DMS53 (cell line): Measurements from ENCODE around the gene ZNF814.
"Not testable (repeated sequence)": the region's sequence is repeated elsewhere in the genome, so short reads cannot be mapped to it uniquely, and the experiment has no call there.

ENCODE experiments used
- DNase-seq: peaks from one replicate; lab custom pipeline; 2025; lab: John Stamatoyannopoulos, UW

The ZNF814 gene

GRCh38 chr19:57816652-57817051 lies 72.2 kb downstream of the ZNF814 start:
- no peak for DNase-seq

DNA sequence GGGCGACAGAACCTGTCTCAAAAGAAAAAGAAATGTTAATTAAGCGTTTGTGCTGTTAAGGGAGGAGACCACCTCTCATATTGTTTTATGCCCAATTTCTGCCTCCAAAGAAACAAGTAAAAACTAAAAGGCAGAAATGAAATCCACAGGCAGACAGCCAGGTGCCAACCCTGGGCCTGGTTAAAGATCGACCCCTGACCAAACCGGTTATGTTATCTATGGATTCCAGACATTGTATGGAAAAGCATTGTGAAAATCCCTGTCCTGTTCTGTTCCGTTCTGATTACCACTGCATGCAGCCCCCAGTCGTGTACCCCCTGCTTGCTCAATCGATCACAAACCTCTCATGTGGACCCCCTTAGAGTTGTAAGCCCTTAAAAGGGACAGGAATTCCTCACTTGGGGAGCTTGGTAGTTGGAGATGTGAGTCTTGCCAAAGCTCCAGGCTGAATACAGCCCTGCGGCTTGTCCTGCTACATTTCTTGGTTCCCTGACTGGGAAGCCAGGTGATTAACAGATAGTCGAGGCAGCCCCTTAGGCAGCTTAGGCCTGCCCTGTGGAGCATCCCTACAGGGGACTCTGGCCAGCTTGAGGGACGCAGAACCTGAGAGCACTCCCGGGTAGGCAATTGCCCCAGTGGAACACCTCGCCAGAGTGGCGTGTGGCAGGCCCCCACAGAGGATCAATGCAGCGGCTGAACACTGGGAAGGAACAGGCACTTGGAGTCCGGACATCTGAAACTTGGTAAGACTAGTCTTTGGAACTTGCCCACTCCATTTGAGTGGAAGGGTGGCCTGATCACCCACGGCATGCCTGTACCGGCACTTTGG lies 73.4 kb downstream of the ZNF814 start:
- peak; percentile 30 for DNase-seq

DNA sequence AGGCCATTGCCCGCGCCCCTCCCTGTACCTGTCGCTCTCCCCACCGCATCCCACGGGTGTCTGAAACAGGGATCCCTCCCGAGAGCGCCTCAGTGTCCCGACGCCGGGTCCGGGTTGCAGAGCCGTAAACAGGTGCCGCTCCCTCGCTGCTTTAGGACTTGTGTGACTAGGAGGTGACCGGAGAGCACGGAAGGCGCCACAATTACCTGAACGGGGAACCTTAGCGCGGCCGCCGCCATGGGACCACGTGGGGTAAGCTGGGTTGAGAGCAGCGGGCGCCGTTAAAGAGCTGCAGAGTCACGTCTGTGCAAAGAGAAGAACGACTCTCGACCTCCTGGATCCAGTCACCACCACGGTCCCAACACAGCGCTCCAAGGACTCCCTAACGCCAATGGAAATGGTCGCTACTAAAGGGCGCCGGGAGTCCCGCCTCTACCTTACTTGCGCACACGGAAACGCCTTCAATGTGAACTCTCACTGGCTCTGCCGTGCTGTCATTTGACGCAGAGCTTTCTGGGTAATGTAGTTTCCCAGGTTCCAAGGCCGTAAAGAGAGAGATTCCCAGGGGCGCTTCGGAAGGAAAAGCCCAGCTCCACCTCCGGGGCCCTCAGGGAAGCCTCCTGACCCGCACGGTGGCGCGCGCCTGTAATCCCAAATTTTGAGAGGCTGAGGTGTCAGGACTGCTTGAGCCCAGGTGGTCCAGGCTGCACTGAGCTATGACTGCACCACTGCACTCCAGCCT lies 74.2 kb downstream of the ZNF814 start, which contains the start of gene ZNF552:
ZNF552 (minus strand) TSS at position 409 of the 742 bp plus-strand sequence; CDS start at position 239, 170 bp downstream.
- peak; percentile 97 for DNase-seq

GRCh38 chr19:57813919-57814504 lies 74.8 kb downstream of the ZNF814 start:
- DNase-seq: peak; percentile 45

DNA sequence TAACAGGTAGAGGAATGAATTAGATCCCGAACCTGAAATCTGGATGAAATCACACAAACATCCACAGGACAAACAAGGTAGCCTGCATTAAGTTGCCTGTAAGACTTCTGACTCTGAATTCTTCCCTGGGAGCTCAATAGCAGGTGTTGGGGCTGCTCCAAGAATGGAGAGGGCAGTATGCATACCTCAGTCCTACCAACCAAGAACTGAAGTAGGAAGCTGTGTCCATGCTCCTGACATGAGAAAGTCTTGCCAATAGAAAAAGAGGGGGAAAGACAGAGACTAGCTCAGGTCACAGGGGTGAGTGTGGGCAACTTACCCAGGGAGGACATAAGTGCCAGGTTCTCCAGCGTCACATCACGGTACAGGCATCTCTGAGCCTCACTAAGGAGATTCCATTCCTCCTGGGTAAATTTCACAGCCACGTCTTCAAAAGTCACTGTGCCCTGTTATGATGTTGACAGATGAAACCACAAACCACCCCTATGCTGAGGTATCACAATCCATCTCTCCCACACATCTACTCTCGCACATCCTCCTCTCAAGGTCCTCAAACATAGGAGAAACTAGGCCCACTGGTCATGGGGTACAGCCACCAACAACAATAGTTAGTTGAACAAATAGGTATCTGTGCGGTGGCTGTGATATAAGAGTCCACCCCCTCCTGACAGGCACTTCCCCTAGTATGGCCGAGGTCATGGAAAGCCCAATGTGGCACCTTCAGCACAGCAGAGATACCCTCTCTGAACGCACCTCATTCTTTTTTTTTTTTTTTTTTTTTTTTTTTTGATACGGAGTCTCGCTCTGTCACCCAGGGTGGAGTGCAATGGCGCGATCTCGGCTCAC lies 75.6 kb downstream of the ZNF814 start:
- DNase-seq: not testable (repeated sequence)

GRCh38 chr19:57812226-57812625 lies 76.6 kb downstream of the ZNF814 start:
- no peak for DNase-seq

DNA sequence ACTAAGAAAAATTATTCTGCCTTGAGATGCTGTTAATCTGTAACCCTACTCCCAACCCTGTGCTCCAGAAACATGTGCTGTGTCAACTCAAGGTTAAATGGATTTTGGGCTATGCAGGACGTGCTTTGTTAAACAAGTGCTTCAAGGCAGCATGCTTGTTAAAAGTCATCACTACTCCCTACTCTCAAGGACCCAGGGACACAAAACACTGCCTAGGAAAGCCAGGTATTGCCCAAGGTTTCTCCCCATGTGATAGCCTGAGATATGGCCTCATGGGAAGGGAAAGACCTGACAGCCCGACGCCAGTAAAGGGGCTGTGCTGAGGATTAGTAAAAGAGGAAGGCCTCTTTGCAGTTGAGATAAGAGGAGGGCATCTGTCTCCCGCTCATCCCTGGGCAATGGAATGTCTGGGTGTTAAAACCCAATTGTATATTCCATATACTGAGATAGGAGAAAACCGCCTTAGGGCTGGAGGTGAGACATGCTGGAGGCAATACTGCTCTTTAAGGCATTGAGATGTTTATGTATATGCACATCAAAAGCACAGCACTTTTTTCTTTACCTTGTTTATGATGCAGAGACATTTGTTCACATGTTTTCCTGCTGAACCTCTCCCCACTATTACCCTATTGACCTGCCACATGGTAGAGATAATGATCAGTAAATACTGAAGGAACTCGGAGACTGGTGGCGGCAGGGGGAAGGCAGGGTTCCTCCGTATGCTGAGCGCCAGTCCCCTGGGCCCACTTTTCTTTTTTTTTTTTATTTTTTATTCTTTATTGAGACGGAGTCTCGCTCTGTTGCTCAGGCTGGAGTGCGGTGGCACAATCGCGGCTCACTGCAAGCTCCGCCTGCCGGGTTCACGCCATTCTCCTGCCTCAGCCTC lies 78.2 kb downstream of the ZNF814 start:
- not testable (repeated sequence) for DNase-seq

DNA sequence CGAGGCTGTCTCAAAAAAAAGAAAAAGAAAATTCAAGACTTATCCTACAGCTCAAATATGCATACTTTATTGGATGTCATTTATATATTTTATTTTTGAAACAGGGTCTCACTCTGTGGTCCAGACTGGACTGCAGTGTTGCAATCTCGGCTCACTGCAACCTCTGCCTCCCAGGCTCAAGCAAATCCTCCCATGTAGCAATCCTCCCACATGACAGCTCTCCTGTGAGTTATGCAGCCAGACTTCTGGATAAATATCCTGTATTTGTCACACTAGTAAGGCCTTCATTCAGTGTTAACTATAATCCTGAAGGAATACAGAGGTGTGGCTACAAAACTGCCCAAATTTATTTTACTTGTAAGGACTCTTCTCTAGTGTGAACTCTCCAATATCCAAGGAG lies 81.3 kb downstream of the ZNF814 start:
- DNase-seq: no peak

DNA sequence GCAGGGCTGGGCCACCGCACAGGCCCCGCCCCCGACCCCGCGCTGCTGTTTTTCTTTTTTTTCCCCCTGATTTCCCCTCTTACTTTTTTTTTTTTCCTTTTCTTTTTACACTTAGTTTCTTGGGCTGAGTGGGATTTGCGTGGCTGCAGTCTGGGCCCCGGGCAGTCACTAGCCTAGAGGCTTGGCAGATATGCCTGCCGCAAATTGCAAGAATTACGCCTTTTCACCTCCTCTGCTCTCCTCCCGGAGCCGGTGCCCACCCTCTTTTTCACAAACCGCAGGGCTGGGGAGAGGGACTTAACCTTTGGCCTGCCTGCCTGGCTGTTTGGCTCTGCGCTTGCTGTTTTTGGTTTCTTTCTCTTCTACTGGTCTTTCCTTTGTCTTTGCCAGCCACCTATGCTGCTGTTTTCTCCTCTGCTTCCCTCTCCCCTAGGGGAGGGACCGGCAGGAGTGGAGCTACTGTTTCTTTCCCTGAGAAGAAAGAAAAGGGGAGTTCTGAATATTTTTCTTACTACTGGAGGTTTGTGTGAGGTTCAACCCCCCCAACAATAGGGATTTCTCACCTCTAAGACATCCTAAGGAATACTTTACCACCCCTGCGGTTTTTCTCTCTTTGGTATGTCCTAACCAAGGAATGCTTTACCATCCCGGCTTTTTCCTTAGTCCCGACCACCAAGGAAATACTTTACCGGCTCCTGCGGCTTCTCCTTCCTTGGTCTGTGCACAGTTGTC lies 85.1 kb downstream of the ZNF814 start:
- DNase-seq: peak; percentile 53

DNA sequence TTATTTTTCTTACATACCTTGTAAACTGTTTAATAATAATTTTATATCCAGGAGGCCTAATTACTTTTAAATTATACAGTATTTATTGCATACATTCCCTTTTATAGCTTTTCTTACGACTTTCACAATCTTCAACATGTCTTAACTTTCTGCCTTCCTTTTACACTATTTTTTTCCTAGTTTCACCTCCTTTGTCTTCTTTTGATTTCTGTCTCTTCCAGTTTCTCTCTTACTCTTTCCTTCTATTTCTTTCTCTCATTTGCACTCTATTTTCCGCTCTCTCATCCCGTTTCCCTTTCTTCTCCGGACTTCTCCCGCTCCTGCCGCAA lies 85.6 kb downstream of the ZNF814 start:
- no peak for DNase-seq

GRCh38 chr19:57802269-57802668 lies 86.6 kb downstream of the ZNF814 start:
- no peak for DNase-seq

DNA sequence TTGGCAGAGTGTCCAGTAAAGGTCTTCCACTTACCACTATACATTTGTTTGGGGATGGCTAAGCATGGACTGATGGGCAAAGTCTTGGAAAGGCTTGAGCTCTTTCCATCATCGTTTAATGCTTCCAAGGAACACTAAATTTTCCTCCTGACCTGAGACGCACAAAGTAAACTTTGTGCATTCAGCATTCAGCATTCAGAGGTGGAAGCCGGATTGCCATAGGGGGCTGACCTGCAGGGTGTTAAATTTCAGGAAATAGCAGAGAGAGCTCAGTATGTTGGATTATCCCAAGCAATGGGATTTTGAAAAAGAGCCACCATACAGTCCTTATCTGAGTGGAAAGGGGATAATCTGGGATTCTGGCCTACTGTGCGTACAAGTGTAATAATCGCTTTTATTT lies 88.1 kb downstream of the ZNF814 start:
- DNase-seq: no peak
